GM13976 (cell line): ENCODE results near the gene DDX50.

ENCODE experiments used
- DNase-seq: peaks from one replicate; pipeline ENCODE4 v3.0.0; 2012; ENCODE audit warnings: low spot score
- in situ Hi-C: fragments of 300-500 bp; cut with MboI; formaldehyde crosslinking; loops from one replicate; pipeline ENCODE4 v1.12.0; 2022; ENCODE audit warnings: low sequenced_read_pairs, mixed read lengths, inconsistent platforms; ENCODE audit not compliant: unreplicated experiment
- TF ChIP-seq, protein P1 (sequence below): IDR thresholded peaks from 2 replicates; pipeline ENCODE4 v1.5.1; 2012; ENCODE audit warnings: borderline replicate concordance, mild to moderate bottlenecking; ENCODE audit not compliant: insufficient read depth; ENCODE audit errors: extremely low read depth, missing control alignments, control extremely low read depth

Gene DDX50

DNA sequence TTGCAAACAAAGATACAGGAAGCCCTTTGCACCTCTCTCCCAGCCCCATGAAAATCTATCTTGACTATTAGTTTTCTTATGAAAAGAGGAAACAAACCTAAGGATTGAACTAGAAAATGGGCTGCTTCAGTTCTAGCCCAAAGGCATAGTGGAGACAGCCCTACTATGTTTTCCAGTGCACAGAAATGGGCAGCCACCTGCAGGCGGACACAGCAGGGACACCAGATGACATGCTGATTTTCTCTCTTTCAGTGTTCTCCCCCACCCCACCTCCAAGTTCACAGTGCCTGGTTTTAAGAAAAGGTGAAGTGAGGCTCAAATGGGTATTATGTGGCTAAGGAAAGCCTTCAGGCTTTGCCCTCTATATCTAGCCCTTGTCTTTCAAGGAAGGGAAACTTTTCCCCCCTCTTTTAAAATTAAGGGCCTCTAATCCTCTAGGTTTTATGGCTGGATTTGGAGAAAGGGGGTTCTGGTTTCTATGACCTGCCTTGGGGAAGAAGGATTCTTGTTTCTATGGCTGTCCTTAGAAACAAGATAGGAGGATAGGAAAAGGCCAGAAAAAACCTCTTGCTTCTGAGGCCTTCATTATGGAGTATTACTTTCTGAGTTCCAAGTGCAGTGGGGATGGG lies 23.5 kb upstream of the DDX50 start:
- TF ChIP-seq, protein P1, sequence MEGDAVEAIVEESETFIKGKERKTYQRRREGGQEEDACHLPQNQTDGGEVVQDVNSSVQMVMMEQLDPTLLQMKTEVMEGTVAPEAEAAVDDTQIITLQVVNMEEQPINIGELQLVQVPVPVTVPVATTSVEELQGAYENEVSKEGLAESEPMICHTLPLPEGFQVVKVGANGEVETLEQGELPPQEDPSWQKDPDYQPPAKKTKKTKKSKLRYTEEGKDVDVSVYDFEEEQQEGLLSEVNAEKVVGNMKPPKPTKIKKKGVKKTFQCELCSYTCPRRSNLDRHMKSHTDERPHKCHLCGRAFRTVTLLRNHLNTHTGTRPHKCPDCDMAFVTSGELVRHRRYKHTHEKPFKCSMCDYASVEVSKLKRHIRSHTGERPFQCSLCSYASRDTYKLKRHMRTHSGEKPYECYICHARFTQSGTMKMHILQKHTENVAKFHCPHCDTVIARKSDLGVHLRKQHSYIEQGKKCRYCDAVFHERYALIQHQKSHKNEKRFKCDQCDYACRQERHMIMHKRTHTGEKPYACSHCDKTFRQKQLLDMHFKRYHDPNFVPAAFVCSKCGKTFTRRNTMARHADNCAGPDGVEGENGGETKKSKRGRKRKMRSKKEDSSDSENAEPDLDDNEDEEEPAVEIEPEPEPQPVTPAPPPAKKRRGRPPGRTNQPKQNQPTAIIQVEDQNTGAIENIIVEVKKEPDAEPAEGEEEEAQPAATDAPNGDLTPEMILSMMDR: no peak
- in situ Hi-C loops: no loop called here
- DNase-seq: no peak

DNA sequence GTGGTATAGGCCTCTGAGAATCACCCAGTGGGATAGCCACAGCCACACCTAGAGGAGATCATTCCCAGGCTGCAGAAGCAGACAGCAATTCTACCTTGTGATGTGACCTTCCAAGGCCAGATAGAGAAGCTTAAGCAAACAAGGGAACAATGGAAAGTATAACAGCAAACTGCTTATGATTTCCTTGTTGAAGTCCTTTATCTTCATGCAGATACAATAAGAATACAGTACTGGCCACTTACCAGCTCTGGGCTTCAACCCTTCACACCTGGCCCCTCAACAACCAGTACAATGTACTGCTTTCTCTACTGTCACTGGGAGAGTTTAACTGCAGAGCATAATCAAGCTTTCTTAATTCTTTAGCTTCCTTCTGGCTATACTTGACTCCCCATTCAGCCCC lies 22.6 kb upstream of the DDX50 start:
- TF ChIP-seq, protein P1: no peak
- DNase-seq: no peak
- in situ Hi-C loops: no loop called here

DNA sequence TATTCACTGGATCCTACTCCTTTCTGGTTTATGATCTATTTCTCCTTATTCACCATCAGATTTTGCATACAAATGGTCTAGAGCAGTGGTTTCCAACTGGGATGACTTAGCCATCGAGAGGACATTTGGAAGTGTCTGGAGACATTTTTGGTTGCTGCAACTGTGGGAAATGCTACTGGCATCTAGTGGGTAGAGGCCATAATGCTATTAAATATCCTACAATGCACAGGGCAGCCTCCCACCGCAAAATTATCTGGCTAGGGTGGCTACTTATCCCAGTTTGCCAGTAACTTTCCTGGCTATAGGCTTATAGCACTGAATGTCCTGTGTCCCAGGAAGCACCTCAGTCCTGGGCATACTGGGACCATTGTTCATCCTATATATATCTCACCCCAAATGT lies 21.5 kb upstream of the DDX50 start:
- no peak for DNase-seq
- TF ChIP-seq, protein P1: no peak
- in situ Hi-C loops: no loop called here

DNA sequence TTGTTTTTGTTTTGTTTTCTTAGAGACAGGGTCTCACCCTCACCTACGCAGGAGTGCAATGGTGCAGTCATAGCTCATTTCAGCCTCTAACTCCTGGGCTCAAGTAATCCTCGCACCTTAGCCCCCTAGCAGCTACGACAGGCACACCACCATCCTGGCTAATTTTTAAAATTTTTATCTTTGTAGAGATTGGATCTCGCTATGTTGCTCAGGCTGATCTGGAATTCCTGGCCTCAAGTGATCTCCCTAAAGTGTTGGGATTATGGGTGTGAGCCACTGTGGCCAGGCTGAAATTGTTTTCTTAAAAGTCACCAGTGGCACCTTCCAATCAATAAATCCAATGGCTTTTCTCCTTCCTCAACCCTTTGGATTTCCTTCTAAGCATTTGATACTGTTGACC lies 20.9 kb upstream of the DDX50 start:
- DNase-seq: no peak
- in situ Hi-C loops: no loop called here
- TF ChIP-seq, protein P1: no peak

DNA sequence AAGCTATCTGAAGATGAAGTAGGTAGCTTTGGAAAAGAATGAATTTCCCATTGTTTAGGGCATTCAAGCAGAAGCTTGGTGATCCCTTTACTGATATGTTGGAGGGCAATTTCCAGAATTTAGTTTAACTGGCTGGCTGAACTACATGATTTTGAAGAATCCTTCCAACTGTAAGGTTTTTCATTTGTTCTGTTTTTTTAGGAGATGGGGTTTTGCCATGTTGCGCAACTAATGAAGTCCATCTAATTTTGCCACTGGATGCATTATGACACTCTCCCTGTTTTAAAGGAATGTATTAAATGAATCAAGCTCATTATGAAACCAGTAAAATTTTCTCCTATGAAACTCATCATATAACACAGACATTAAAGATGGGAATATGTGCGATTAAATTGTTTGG lies 6.1 kb upstream of the DDX50 start:
- no peak for DNase-seq
- TF ChIP-seq, protein P1: no peak
- in situ Hi-C loops: no loop called here

DNA sequence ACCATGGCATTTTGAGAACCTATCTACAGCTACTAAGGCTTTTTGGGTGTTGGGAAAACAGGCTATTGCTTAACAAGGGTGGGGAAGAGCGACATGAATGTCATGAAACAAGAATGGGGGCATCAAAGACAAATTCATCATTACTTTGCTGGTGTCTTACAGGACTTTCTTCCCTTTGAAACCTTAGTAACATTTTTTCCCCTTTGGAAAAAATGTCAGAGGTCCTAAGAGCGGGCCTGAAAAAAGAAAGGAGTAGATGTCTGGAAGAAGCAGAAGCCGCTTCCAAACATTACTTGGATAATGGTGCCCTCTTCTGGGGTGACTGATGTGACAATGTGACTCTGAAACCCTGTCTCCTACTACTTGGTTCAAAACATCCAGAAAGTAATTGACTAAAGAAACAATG lies 3.8 kb upstream of the DDX50 start:
- TF ChIP-seq, protein P1: peak; percentile 36
- in situ Hi-C loops: no loop called here
- peak; percentile 51 for DNase-seq
